LoVo (cell line): ENCODE results near the gene KLK1.

Experiments
- DNase-seq: peaks from one replicate; pipeline ENCODE4 v3.0.0-alpha.2; 2016; ENCODE audit warnings: low spot score

The KLK1 gene

DNA sequence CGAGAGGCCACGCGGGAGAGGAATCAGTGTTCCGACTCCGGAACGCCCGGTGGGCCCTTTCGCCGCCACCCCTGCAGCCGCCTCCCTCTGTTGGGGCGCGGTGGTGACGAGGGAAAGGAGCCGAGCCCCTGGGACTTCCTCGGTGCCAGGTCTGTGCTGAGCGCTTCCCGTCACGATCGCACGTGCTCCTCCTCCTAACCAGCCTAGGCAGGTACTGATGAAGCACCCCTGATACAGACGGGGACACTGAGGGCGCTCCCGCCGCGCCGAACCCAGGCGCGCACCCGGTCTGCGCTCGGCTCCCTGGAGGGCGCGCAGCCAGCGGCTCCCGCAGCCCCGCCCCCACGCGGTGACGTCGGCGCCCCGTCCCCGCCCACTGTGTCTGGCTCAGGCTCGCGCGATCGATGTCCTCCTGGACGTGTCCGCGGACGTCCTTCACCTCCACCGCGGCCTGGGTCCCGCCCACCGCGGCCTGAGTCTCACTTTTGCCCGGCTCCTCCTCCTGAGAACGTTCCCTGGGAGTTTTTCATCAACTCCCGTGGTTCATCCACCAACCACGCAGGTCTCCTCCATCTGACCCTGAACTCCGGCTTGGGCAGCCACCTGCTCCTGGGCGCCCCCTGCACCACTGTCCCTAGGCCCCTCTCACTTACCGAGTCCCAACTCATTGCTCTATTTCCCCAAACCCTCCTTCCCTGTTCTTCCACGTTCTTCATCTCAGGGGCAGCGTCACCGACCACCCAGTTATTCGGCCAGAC is 12.4 kb upstream of the KLK1 start:
- DNase-seq = peak; percentile 87

DNA sequence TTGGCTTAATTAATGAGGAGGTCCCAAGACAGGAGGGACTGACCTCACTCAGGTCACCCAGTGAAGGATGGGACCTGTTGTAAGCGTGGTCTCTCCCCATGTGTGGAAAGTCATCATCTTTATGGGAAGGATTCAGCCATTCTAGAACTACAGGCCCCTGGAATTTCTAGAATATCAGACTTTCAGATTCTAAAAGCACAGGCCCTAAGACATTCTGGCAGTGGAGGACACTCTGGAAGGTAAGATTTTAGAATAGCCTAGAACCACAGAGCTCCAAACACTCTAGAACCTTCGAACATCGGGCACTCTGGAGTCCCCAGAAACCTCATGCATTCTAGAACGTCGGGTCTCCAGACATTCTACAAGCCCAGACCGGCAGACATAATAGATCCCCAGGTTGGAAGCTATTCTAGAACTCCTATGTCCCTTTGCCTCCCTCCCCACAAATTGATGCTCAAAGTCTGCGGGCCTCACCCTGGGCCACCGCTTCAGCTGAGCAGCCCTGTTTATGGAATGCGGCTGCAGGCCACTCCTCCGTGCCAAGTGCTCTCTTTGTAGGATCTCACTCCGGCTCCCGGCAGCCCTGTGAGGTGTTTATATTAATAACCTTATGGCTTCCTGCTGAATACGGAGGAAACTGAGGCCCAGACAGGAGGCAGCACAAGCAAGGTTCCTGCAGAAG is 11.7 kb upstream of the KLK1 start:
- DNase-seq = peak; percentile 56

DNA sequence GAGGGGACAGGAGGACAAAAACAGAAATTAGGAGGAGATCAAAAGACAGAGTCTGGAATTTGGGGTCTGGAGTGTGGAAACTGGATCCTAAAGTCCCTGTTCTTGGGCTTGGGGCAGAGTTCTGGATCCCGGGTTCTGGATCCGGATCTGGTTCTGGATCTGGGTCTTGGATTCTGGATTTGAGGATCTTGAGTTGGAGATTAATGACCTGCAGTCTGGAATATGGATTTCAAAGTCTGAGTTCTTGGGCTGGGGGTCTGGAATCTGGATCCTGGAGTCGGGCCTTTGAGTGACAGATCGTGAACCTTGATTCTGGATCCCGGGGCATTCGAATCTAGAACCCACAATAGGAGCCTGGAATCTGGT is 10.2 kb upstream of the KLK1 start:
- DNase-seq = no peak

DNA sequence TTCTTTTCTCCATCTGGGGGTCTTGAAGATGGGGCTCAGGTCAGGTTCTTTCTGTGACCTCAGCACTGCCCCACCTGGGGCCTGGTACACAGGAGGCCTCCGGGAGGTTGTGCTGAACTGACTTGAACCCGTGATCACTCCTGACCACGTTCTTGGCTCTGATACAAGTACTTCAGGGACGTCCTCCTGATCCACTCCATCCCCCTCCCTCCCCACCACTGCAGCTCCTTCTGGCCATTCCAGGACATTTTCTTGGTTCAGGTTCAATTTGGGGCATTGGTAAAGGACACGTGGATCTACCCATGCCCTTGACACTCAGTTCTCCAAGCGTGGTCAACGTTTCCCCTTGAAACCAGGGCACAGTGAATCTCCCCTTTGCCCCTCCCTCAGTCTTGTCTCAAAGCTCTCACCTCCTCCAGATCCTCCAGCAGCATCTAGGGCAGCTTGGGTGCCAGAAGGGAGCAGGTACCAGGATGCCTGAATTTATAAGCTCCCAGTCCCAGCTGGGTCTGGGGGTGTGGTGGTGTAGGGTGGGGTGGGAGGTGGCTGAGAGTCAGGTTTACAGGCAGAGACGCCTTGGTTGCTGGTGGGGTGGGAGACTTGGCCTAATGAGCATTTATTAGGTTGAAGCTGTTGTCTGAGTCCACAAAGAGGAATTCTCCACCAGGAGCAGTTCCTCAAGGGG is 9.7 kb upstream of the KLK1 start, which contains the start of gene KLK15:
Gene KLK15, minus strand, starts transcription at position 458 of the 685 bp plus-strand sequence. CDS start 2,082 bp downstream, outside the sequence.
- no peak for DNase-seq

DNA sequence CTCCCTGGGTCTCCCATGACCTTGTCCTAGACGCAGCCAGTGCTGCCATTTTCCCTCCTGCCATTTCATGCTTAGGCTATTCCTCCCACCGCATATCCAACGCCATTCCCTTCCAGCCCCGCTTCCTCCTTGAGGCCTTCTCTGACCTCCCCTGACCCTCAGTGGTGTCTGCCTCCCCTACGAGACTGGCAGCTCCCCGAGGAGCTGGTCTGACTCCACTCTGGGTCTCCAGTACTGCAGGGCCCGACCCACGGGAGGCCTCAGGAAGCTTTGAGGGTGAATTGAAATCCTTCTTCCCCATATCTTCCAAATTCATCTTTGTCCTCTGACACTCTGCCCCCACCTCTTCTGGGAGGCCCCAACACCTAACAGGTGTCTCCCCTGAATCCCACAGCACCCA is 9.1 kb upstream of the KLK1 start:
- no peak for DNase-seq

DNA sequence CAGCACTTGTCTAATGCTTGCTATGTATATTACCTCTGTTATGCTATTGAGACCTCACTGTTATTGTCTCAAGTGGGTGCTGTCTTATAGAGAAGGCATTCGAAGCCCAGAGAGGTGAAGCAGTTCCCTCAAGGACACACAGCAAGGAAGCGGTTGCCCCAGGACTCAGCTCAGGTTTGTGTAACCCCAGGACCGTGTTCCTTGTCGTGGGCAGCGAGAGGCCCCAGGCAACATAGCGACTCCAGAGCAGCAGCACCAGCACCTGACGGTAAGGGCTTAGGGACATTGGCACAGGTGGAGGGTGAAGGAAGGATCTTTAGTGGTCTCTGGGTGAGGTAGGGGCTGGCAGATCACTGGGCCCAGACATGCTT is 7.4 kb upstream of the KLK1 start:
- DNase-seq = no peak

DNA sequence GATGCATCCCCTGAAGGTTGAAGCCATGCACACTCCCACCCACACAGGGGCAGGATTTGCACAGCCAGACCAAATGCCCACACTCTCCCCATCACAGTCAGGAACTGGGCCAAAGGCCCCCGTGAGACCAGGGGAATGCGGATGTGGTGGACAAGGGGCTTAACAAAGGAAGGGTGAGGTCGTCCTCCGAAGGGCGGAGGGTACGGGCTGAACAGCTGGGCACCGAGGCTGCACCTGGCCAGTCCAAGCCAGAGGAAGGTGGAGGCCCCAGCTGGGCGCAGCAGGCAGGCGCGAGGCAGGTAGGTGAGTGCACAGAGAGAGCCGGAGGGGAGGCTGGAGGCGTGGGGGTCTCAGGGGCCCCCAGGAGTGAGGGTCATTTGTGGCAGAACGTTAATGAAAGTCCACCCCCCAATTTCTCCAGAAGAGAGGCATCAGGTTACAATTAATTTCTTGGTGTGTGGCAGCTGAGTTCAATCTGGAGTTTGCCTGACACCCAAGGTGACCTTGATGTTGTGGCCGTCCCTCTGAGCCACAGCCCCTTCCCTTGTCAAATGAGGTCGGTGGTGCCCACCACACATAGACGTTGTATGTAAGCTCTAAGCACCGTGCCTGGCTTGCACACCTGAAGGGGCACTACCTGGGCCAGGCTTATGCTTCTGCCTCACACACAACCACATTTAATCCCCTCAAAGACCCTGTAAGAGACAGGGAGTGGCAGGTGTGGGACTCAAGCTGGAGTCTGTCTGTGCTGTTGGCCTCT is 6.9 kb upstream of the KLK1 start:
- no peak for DNase-seq

DNA sequence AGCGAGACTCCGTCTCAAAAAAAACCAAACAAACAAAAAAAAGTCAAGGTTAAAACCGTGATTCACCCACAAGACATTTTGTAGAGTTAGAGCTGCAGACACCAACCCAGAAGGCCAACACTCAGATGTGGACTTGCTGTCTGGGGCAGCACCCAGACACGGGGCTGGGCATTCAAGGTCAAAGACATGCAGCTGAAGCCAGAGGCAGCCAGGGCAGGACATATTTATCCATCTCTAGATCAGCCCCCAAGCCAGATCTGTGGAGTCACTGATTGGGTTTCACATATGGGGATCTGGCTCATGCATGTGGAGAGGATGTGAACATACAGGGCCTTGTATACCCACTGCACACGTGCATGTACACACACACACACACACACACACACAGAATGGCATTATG is 6.2 kb upstream of the KLK1 start:
- no peak for DNase-seq

DNA sequence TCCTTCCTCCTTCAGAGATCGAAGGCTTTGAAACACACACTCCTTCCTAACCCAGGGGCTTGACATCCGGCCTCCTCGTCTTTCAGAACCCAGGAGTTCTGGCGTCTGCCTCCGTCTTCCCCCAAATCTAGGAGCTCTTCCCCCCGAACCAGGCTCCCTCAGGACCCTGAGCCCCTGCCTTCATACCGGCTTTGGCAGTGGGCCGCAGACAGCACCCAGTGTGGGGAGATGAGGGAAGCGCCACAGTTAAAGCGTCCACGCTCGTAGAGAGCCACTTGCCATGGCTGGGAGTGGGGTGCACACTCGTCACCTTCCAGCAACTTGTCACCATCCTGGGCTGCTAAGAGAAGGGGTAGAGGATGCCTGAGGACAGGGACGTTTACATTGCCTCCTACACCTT is 3.9 kb upstream of the KLK1 start:
- no peak for DNase-seq

DNA sequence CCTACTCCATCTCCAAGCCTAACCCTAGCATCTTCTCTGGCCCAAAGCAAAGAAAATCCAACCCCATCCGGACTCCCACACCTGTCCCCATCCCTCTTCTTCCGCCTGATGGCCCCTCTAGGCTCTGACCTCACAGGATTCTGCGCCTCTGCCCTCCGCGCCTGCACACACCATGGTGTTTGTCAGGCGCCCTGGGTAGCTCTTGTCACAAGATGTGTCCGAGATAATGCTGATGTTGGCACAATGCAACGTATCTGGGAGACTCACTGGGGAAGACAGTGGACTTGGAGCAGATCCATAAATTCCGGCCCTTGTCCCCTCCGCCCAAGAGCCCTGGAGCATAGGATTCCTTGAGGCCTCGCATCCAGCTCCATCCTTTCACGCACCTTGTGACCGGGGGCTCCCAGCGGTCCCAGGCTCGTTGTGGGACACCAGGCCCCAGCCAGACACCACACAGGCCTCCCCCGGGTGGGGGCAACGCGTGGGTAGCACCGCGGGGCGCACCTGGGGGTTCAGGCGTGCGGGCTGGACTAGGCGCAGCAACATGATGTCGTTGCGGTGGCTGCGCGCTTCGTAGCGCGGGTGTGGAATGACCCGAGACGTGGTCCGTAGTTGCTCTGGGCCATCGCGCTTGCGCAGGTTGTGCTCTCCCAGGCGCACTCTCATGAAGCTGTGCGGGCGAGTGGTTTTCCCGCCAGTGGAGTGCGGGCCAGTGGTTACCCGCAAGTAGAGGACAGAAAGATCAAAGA is 3.1 kb upstream of the KLK1 start:
- DNase-seq = no peak

DNA sequence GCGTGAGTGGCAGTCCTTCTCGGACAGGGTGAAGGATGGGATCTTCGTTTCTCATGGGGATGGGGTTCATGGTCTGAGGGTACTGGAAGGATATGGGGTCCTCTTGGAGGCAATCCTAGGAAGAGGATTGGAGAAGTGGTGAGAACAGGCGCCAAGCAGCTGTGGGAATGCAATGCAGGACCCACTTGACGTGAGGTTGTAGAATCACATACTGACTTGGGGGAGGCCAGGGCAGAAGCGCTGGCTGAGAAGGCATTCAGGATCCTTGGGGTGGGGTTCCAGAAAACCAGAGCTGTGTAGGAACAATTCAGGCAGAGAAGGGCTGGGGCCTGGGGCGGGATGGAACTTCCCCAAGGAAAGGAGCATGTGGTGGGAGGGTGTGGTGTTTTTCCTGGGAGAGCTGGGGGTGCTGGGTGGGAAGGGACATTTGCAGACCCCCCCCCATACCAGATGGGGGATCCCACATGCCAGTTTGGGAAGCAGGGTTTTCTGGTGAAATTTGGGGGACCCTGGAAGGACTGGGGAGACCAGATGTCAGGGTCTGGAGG is 852 bp downstream of the KLK1 start:
- no peak for DNase-seq

DNA sequence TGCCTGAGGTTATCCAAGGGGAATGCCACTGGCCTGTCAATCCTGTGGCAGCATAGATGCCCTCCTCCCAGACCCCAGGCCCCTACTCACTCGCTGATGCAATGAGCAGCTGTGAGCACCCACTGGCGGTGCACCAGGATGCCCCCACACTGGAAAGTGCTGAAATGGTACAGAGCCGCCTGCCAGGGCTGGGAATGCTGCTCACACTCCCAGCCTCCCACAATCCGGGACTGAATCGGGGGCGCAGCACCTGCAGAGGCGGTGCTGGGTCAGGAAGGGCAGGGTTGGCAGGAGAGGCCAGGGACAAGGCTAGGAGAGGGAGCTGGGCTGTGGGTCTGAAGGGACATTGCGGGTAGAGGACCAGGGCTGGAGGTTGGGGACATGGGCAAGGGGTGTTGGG is 2.0 kb downstream of the KLK1 start:
- no peak for DNase-seq

DNA sequence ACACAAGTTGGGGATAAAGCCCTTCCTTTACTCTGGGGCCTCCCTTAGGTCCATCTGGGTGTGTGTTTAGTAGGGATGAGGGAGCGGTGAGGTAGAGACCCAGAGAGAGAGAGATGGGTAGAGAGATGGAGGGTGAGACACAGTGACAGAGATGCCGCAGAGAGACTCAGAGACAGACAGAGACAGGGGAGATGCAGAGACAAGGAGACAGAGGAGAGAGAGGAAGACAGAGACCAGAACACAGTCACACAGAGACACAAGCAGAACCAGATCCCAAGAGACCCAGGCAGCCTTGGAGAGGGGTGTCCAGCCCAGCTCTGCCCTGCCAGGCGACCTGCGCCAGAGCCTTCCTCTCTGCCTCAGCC is 2.4 kb downstream of the KLK1 start:
- no peak for DNase-seq

DNA sequence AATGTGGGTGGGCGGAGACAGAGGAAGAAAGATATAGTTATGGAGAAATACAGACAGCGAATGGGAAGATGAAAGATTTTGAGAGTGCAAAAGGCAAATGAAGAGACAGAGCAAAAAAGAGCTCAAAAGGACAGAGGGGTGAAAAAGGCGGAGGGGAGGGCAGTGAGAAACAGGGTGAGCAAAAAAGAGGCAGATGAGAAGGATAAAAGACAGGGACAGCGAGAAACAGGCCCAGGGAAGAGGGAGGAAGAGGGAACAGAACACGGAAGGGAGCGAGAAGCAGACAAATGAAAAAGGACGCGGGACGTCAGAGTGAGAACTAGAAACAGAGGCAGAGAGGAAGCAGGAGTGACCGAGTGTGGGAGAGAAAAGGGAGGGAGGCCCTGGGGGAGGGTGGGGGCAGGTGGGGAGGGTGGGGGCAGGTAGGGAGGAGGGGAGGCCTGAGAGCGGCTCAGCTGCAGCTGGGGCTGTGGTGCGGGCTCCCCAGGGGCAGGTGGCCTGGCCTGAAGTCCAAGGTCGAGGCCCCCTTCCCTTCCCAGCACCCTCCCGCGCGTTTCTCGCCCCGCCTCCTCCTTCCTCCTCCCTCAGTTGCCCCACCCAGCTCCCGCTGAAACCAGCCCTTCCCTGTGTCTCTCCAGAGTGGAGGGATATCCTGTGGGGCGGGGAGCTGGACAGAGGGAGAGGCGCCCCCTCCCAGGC is 2.9 kb downstream of the KLK1 start:
- no peak for DNase-seq

DNA sequence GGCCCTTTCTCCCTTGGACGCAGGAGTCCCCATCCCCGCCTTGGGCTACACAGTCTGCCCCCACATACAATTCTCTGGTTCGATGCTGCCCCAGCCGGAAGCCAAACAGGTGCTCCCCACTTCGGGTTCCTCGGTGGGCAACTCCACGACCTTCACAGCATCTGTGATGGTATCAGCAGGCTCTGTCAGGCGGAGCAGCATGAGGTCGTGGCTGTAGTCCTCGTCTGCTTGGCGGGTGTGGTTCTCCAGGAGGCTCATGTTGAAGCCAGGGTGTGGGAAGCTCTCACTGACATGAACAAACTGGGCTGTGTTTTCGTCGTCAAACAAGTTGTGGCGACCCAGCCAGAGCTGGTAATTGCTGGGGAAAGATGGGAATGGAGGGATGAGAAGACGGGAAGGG is 3.5 kb downstream of the KLK1 start:
- no peak for DNase-seq

DNA sequence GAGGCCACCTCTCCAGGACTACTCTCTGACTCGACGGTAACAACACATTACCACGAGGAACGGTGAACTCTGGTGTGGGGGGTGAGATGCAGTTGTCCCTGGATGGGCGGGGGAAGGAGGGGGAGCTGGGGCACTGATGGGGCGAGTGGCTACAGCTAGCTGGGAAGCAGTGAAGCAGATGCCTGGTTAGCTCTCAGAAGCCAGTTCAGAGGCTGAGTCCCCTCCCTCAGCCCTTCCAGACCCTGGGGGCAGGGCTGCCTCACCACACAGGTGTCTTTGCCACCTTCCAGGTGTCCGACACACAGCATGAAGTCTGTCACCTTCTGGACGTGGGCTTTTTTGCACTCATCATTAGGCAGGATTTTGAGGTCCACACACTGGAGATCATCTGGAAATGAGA is 4.0 kb downstream of the KLK1 start:
- no peak for DNase-seq

DNA sequence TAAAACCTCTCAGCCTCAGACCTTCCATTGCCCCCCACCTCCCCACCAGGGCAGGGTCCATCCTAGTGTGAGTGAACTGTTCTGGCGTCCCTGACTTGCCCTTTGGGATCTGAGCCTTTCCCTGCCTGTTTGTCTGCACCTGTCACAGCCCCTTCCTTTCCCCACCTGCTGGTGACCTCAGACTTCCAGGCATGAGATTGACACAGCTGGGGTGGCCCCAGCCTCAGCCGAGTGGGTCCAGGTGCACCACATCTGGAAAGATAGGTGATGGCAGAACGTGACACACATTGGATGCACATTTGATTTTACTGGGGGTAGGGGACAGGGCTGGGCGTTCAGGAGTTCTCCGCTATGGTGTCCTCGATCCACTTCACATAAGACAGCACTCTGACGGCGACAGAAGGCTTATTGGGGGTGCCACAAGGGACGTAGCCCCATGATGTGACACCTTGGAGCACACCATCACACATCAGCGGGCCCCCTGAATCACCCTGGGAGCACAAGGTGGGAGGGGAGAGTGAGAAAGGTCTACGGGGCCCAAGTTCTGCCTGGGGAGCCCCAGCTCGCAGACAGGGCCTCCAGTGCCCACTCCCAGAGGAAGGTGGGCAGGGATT is 4.6 kb downstream of the KLK1 start:
- no peak for DNase-seq

DNA sequence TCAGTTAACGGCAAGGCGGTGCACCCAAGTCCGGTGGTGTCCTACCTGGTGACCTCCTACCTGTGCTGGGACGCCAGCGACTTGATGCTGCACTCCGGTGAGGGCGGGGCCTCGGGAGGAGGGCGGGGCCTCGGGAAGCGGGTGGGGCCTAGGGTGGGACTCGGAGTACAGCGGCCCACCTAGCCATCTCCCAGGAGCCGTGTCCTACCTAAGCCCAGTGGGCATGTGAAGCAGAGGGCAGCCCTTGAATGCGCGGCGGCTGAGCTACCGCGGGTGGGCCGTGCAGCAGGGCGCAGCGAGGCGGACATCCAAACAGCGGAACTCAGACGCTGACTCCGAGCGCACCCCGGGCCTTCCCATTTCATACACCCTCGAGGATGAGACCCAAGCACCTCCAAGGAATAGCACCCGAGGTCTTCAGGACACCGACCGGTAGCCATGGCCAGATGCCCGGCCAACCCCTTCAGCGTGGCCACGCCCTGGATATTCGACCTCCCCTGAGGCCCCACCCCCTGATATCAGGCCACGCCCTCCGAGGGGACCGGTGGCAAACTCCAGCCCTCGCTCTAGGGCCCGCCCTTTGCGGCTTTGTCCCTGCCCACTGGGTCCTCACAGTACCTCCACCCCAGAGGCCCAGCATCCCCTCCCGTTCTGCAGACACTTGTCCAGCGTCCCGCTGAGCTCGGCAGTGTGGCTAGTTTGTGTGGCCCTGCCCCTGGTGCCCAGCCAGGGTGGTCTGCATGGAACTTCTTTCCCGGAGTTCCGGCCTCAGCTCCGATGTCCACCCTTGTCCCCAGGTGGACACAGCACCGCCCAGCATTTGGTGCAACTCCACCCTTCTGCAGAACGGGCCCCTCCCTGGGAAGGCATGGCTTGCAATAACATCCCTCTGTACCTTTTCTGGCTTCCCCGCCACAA is 5.4 kb downstream of the KLK1 start:
- peak; percentile 76 for DNase-seq

DNA sequence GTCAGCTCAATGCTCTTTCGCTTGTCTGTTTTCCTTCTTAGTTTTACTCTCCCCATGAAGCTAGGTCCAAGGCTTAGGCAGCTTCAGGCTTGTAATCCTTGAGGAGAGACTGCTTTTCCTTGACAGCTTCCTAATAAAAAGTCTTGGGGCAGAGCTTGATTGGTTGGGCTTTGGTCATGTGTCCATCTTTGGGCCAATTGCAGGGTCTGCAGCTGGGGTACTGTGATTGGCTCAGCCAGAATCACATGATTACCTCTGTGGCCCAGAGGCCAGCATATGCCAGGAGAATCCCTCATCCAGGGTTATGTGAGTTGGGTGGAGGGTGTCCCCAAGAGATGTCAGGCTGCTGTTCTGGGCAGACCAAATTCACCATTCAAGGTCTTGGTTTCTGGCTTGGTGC is 8.1 kb downstream of the KLK1 start:
- DNase-seq = no peak
